HUES48 (cell line): Measurements from ENCODE around the gene METTL5.
"Not testable (repeated sequence)": the region's sequence is repeated elsewhere in the genome, so short reads cannot be mapped to it uniquely, and the experiment has no call there.

ENCODE experiments used
- H3K27ac ChIP-seq: one replicate; pipeline ENCODE4 v1.7.0; 2013; ENCODE audit warnings: low read depth, low read length, inconsistent platforms
- H3K27me3 ChIP-seq: 2 replicates; pipeline ENCODE4 v1.6.1; 2013; ENCODE audit warnings: mild to moderate bottlenecking, low read length; ENCODE audit not compliant: control insufficient read depth, insufficient read depth
- H3K36me3 ChIP-seq: 2 replicates; pipeline ENCODE4 v1.6.1; 2013; ENCODE audit warnings: low read length; ENCODE audit not compliant: control insufficient read depth, insufficient read depth
- H3K4me1 ChIP-seq: 2 replicates; pipeline ENCODE4 v1.6.1; 2013; ENCODE audit warnings: mild to moderate bottlenecking, low read length; ENCODE audit not compliant: control insufficient read depth, insufficient read depth
- H3K4me3 ChIP-seq: 2 replicates; pipeline ENCODE4 v1.5.1; 2013; ENCODE audit warnings: mild to moderate bottlenecking, low read depth, low read length
- H3K9ac ChIP-seq: 2 replicates; pipeline ENCODE4 v1.6.1; 2013; ENCODE audit warnings: mild to moderate bottlenecking, low read depth, low read length, moderate library complexity
- H3K9me3 ChIP-seq: 2 replicates; pipeline ENCODE4 v1.6.1; 2013; ENCODE audit warnings: low read length; ENCODE audit not compliant: control insufficient read depth, insufficient read depth

Gene METTL5

GRCh38 chr2:169824373-169825333, at the start of gene METTL5:
Gene METTL5, minus strand, starts transcription at chr2:169824905. Its CDS starts 308 bp downstream, at chr2:169824597.
- Histone ChIP-seq H3K27ac (peak within 1 kb of the TSS; percentile 67), H3K36me3 (peaks cover 19% of the 10 kb centered on the region), H3K9ac (peak within 1 kb of the TSS; percentile 74), H3K27me3 (peaks cover 2% of the 10 kb centered on the region; the same call in 1 of the 2 replicates), H3K4me3 (peak within 1 kb of the TSS; percentile 79), H3K4me1 (peaks cover 11% of the 10 kb centered on the region), H3K9me3 (no peaks in the 10 kb centered on the region)

DNA sequence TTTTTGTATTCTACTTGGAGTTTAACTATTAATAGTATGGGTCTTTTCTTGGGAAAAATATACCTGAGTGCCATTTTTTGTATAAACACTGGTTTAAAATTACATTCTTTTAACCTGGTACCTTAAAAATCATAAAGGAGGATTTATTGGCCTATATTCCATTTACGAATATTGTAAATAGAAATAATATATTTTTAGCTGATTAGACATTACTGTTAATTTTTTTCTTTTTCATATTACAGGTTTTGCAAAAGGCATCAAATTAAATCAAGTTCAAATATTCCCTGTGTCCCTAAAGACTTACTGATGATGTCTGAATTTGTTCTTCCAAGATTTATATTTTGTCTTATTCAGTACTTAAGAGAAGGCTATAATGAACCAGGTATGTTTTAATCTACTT, 47.3 kb upstream of the METTL5 start:
- peaks cover 3% of the 10 kb centered on the region; the same call in 1 of the 2 replicates for H3K36me3 ChIP-seq
- peaks cover 10% of the 10 kb centered on the region; the same call in 1 of the 2 replicates for H3K4me1 ChIP-seq
- H3K27me3 ChIP-seq, result no peaks in the 10 kb centered on the region
- no peak overlapping the region for H3K4me3 ChIP-seq
- no peak overlapping the region for H3K9ac ChIP-seq
- H3K9me3 ChIP-seq, result no peaks in the 10 kb centered on the region
- H3K27ac ChIP-seq, result no peak overlapping the region

- not testable (repeated sequence) for H3K4me3 ChIP-seq, H3K9ac ChIP-seq, H3K9me3 ChIP-seq, H3K27ac ChIP-seq, H3K36me3 ChIP-seq, H3K4me1 ChIP-seq, H3K27me3 ChIP-seq
Observed at GRCh38 chr2:169871369-169871768, 46.7 kb upstream of the METTL5 start.

DNA sequence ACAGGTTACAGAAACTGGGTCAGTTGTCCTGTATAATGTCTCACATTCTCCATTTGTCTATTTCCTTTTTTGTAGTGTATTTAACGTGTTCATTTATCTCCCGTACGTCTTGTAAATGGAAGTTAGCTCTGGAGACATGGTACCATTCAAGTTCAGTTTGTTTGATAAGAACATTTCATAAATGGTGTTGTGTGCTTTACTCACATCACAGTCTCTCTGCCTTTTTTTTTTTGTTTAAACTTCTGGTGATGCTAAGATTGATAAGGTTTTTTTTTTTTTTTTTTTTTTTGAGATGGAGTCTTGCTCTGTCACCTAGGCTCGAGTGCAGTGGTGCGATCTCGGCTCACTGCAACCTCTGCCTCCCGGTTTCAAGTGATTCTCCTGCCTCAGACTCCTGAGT, 44.2 kb upstream of the METTL5 start:
- Histone ChIP-seq H3K36me3 (no peaks in the 10 kb centered on the region), H3K9me3 (no peaks in the 10 kb centered on the region), H3K9ac (no peak overlapping the region), H3K27ac (no peak overlapping the region), H3K4me1 (peaks cover 10% of the 10 kb centered on the region; the same call in 1 of the 2 replicates), H3K4me3 (no peak overlapping the region), H3K27me3 (no peaks in the 10 kb centered on the region)

- no peaks in the 10 kb centered on the region for H3K9me3 ChIP-seq
- peaks cover 21% of the 10 kb centered on the region for H3K4me1 ChIP-seq
- no peak overlapping the region for H3K4me3 ChIP-seq
- no peaks in the 10 kb centered on the region for H3K36me3 ChIP-seq
- H3K27me3 ChIP-seq, result no peaks in the 10 kb centered on the region
- H3K27ac ChIP-seq, result no peak overlapping the region
- H3K9ac ChIP-seq, result no peak overlapping the region
Observed at GRCh38 chr2:169867579-169867978, 42.9 kb upstream of the METTL5 start.

- not testable (repeated sequence) for H3K36me3 ChIP-seq, H3K9me3 ChIP-seq, H3K9ac ChIP-seq, H3K4me3 ChIP-seq, H3K27ac ChIP-seq, H3K27me3 ChIP-seq
- peaks cover 22% of the 10 kb centered on the region for H3K4me1 ChIP-seq
Observed at GRCh38 chr2:169866230-169866629, 41.5 kb upstream of the METTL5 start.

DNA sequence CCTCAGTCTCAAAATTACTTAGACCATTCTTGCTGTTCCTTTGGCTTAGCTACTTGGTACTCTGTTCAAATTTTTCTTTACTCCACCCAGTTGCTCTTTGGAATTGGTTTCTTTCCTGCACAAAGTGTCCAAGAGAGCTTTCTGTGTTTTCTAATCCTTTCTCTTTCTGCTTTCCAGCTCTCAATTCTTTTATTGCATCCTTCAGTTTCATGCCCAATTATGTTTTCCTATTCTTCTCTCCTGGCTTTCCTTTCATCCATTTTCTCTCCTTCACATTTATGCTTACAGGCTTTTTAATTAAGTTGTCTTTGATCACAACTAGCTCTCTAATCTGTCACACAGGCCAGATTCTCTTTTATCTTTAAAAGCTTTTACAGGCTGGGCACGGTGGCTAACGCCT, 40.8 kb upstream of the METTL5 start:
- Histone ChIP-seq H3K27me3 (no peaks in the 10 kb centered on the region), H3K36me3 (no peaks in the 10 kb centered on the region), H3K4me3 (no peak overlapping the region), H3K9ac (no peak overlapping the region), H3K27ac (no peak overlapping the region), H3K4me1 (peaks cover 22% of the 10 kb centered on the region), H3K9me3 (no peaks in the 10 kb centered on the region)

DNA sequence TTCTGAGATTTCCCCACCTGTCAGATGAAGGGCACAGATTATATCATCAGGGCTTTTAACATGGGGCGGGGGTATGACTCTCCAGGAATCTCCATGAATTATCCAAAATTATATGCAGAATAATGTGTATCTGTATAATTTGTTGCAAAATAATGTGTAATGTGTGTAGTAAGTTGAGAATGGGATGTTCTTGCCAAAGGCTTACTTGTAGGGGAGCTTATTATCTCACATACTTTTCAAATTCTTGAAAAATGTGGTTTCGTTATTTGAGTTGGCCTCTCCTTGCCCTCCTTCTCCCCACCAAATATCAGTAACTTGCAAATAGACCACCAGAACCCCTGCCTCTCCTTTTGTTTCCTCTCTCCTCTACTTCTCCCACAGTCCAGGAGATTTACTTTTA, 38.1 kb upstream of the METTL5 start:
- H3K36me3 ChIP-seq, result no peaks in the 10 kb centered on the region
- H3K4me3 ChIP-seq, result no peak overlapping the region
- peaks cover 19% of the 10 kb centered on the region for H3K4me1 ChIP-seq
- no peak overlapping the region for H3K9ac ChIP-seq
- peak overlapping the region; percentile 40 for H3K27ac ChIP-seq
- no peaks in the 10 kb centered on the region for H3K9me3 ChIP-seq
- H3K27me3 ChIP-seq, result no peaks in the 10 kb centered on the region

DNA sequence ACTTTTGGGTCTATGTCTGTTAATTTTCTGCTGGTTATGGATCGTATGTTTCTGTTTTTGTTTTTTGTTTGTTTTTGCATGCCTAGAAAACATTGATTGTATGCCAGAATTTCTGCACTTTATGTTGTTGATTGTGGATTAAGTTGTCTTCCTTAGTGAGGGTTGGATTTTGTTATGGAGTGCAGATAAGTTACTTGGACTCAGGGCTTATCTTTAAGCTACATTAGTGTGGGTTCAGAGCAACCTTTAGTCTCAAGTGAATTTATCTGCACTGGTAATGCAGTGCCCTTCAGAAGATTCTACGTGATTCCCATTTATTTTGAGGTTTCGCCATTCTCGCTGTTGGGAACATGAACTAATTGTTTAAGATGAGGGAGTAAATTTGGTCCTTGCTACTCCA, 35.4 kb upstream of the METTL5 start:
- no peaks in the 10 kb centered on the region for H3K27me3 ChIP-seq
- H3K4me3 ChIP-seq, result no peak overlapping the region
- no peak overlapping the region for H3K9ac ChIP-seq
- H3K4me1 ChIP-seq, result peaks cover 13% of the 10 kb centered on the region
- no peaks in the 10 kb centered on the region for H3K9me3 ChIP-seq
- H3K36me3 ChIP-seq, result no peaks in the 10 kb centered on the region
- H3K27ac ChIP-seq, result no peak overlapping the region

DNA sequence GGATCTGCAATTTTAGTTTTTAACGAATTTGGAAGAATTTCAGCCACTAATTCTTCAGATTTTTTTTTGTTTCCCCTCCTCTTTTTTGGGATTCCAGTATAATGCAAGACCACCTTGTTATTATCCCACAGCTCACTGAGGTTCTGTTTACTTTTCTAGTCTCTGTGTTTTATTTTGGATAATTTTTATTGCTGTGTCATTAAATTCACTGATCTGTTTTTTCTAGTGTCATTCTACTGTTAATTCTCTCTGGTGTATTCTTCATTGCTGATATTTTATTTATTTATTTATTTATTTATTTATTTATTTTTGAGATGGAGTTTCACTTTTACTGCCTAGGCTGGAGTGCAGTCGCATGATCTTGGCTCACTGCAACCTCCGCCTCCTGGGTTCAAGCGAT, 34.7 kb upstream of the METTL5 start:
- Histone ChIP-seq H3K9ac (no peak overlapping the region), H3K36me3 (no peaks in the 10 kb centered on the region), H3K9me3 (no peaks in the 10 kb centered on the region), H3K27me3 (no peaks in the 10 kb centered on the region), H3K4me1 (peaks cover 13% of the 10 kb centered on the region), H3K27ac (no peak overlapping the region), H3K4me3 (no peak overlapping the region)
